ENCODE measurements around the gene RBM47. TPM values are rescaled to one million over a fixed set of nuclear protein-coding genes. Genes with fewer than 3 reads are reported as not detected.
A peak's percentile ranks its signal among the peaks of the same experiment; 100 is the strongest.
"Not testable (repeated sequence)": the region's sequence is repeated elsewhere in the genome, so short reads cannot be mapped to it uniquely, and the experiment has no call there.

RBM47 gene
- total and polyA plus RNA-seq, 5 donors, result 0.97 to 8.2 (median 4.7) TPM

- WGBS, result 96% methylated on average over 64 of the region's 64 CpGs
- peak in 1 of 3 donors; percentile 34 for DNase-seq
- Histone ChIP-seq H3K27me3 (ENCODE audit: control insufficient read depth, insufficient read depth) (no peaks in the 10 kb centered on the region), H3K9me3 (ENCODE audit: control insufficient read depth, low read length) (no peaks in the 10 kb centered on the region), H3K27ac (ENCODE audit: low read length) (no peak overlapping the region), H3K4me1 (ENCODE audit: control insufficient read depth, insufficient read depth, low read length) (no peaks in the 10 kb centered on the region), H3K4me3 (ENCODE audit: low read length) (no peak overlapping the region)
- intact Hi-C loops (cut with DNase I), result no loop called here
- no peak for ATAC-seq
Observed at GRCh38 chr4:40438384-40439026, 191.2 kb downstream of the RBM47 start.

GRCh38 chr4:40437741-40438383 is 191.8 kb downstream of the RBM47 start:
- WGBS, result 98% methylated on average over 59 of the region's 59 CpGs
- ATAC-seq (no peak), DNase-seq (peak in 1 of 3 donors; percentile 44)
- H3K4me1 ChIP-seq (ENCODE audit: control insufficient read depth, insufficient read depth, low read length), result no peaks in the 10 kb centered on the region
- H3K9me3 ChIP-seq (ENCODE audit: control insufficient read depth, low read length), result no peaks in the 10 kb centered on the region
- intact Hi-C loops (cut with DNase I), result no loop called here
- no peak overlapping the region for H3K4me3 ChIP-seq (ENCODE audit: low read length)
- H3K27ac ChIP-seq (ENCODE audit: low read length), result no peak overlapping the region
- no peaks in the 10 kb centered on the region for H3K27me3 ChIP-seq (ENCODE audit: control insufficient read depth, insufficient read depth)

- DNase-seq; ATAC-seq; H3K9me3 ChIP-seq (ENCODE audit: control insufficient read depth, low read length); H3K27ac ChIP-seq (ENCODE audit: low read length); H3K27me3 ChIP-seq (ENCODE audit: control insufficient read depth, insufficient read depth); H3K4me1 ChIP-seq (ENCODE audit: control insufficient read depth, insufficient read depth, low read length); H3K4me3 ChIP-seq (ENCODE audit: low read length); intact Hi-C loops (cut with DNase I): not testable (repeated sequence)
- WGBS, result 96% methylated on average over 10 of the region's 10 CpGs
Observed at GRCh38 chr4:40435306-40435705, 194.4 kb downstream of the RBM47 start.

- intact Hi-C loops (cut with DNase I), result no loop called here
- no peaks in the 10 kb centered on the region for H3K27me3 ChIP-seq (ENCODE audit: control insufficient read depth, insufficient read depth)
- ATAC-seq (no peak), DNase-seq (no peak)
- 92% methylated on average over 6 of the region's 6 CpGs for WGBS
- no peak overlapping the region for H3K27ac ChIP-seq (ENCODE audit: low read length)
- no peaks in the 10 kb centered on the region for H3K9me3 ChIP-seq (ENCODE audit: control insufficient read depth, low read length)
- H3K4me1 ChIP-seq (ENCODE audit: control insufficient read depth, insufficient read depth, low read length), result no peaks in the 10 kb centered on the region
- H3K4me3 ChIP-seq (ENCODE audit: low read length), result no peak overlapping the region
Observed at GRCh38 chr4:40434126-40434687, 195.5 kb downstream of the RBM47 start.

- WGBS, result 98% methylated on average over 10 of the region's 10 CpGs
- DNase-seq (no peak), ATAC-seq (no peak)
- no peaks in the 10 kb centered on the region for H3K9me3 ChIP-seq (ENCODE audit: control insufficient read depth, low read length)
- no peaks in the 10 kb centered on the region for H3K27me3 ChIP-seq (ENCODE audit: control insufficient read depth, insufficient read depth)
- no peaks in the 10 kb centered on the region for H3K4me1 ChIP-seq (ENCODE audit: control insufficient read depth, insufficient read depth, low read length)
- H3K27ac ChIP-seq (ENCODE audit: low read length), result no peak overlapping the region
- intact Hi-C loops (cut with DNase I), result no loop called here
- H3K4me3 ChIP-seq (ENCODE audit: low read length), result no peak overlapping the region
Observed at GRCh38 chr4:40432504-40432903, 197.2 kb downstream of the RBM47 start.

GRCh38 chr4:40427871-40428270 is 201.8 kb downstream of the RBM47 start:
- H3K27me3 ChIP-seq (ENCODE audit: control insufficient read depth, insufficient read depth); ATAC-seq; H3K9me3 ChIP-seq (ENCODE audit: control insufficient read depth, low read length); H3K4me1 ChIP-seq (ENCODE audit: control insufficient read depth, insufficient read depth, low read length); intact Hi-C loops (cut with DNase I); H3K27ac ChIP-seq (ENCODE audit: low read length); H3K4me3 ChIP-seq (ENCODE audit: low read length); DNase-seq: not testable (repeated sequence)
- 95% methylated on average over 4 of the region's 4 CpGs for WGBS

GRCh38 chr4:40427128-40427527 is 202.5 kb downstream of the RBM47 start:
- no peak overlapping the region for H3K27ac ChIP-seq (ENCODE audit: low read length)
- 73% methylated on average over 3 of the region's 3 CpGs for WGBS

GRCh38 chr4:40425799-40426574 is 203.7 kb downstream of the RBM47 start:
- ATAC-seq (no peak), DNase-seq (no peak)
- Histone ChIP-seq H3K9me3 (ENCODE audit: control insufficient read depth, low read length) (no peaks in the 10 kb centered on the region), H3K27me3 (ENCODE audit: control insufficient read depth, insufficient read depth) (no peaks in the 10 kb centered on the region), H3K27ac (ENCODE audit: low read length) (no peak overlapping the region), H3K4me1 (ENCODE audit: control insufficient read depth, insufficient read depth, low read length) (no peaks in the 10 kb centered on the region), H3K4me3 (ENCODE audit: low read length) (no peak overlapping the region)
- WGBS, result 93% methylated on average over 24 of the region's 24 CpGs
- intact Hi-C loops (cut with DNase I), result no loop called here

More at GRCh38 chr4:40427128-40427527, 202.5 kb downstream of the RBM47 start:
- intact Hi-C loops (cut with DNase I), result no loop called here
- ATAC-seq (no peak), DNase-seq (no peak)
- H3K9me3 ChIP-seq (ENCODE audit: control insufficient read depth, low read length), result no peaks in the 10 kb centered on the region
- H3K27me3 ChIP-seq (ENCODE audit: control insufficient read depth, insufficient read depth), result no peaks in the 10 kb centered on the region
- no peaks in the 10 kb centered on the region for H3K4me1 ChIP-seq (ENCODE audit: control insufficient read depth, insufficient read depth, low read length)
- no peak overlapping the region for H3K4me3 ChIP-seq (ENCODE audit: low read length)

- Histone ChIP-seq H3K9me3 (ENCODE audit: control insufficient read depth, low read length) (no peaks in the 10 kb centered on the region), H3K27ac (ENCODE audit: low read length) (no peak overlapping the region), H3K4me3 (ENCODE audit: low read length) (no peak overlapping the region), H3K27me3 (ENCODE audit: control insufficient read depth, insufficient read depth) (no peaks in the 10 kb centered on the region), H3K4me1 (ENCODE audit: control insufficient read depth, insufficient read depth, low read length) (no peaks in the 10 kb centered on the region)
- 86% methylated on average over 3 of the region's 3 CpGs for WGBS
- intact Hi-C loops (cut with DNase I), result no loop called here
- ATAC-seq (no peak), DNase-seq (no peak)
Observed at GRCh38 chr4:40423735-40424134, 205.9 kb downstream of the RBM47 start.

GRCh38 chr4:40421839-40422708 is 207.6 kb downstream of the RBM47 start:
- Histone ChIP-seq H3K9me3 (ENCODE audit: control insufficient read depth, low read length) (no peaks in the 10 kb centered on the region), H3K4me1 (ENCODE audit: control insufficient read depth, insufficient read depth, low read length) (no peaks in the 10 kb centered on the region), H3K27me3 (ENCODE audit: control insufficient read depth, insufficient read depth) (no peaks in the 10 kb centered on the region), H3K4me3 (ENCODE audit: low read length) (no peak overlapping the region), H3K27ac (ENCODE audit: low read length) (no peak overlapping the region)
- ATAC-seq, result no peak
- 87% methylated on average over 7 of the region's 7 CpGs for WGBS
- no peak for DNase-seq
- intact Hi-C loops (cut with DNase I), result no loop called here

Data from right cardiac atrium (tissue), 5 donors.